Caco-2 (cell line): ENCODE measurements around the gene ATP9A. TPM values are rescaled to one million over a fixed set of nuclear protein-coding genes. Genes with fewer than 3 reads are reported as not detected.

Experiments used
- BruUV-seq: library from RNA; stranded (reverse); fragments of 400-500 nt; replicated peaks from 2 replicates; lab custom pipeline; 2021; lab: Mats Ljungman, UMichigan
- CTCF ChIA-PET: fragments of 300-600 bp; sonication (Branson Sonifier 250); formaldehyde crosslinking; loops from one replicate; lab custom pipeline; 2022; ENCODE audit warnings: antibody characterized with exemption; lab: Charles Lee
- POLR2A ChIA-PET: fragments of 300-600 bp; sonication (Branson Sonifier 250); formaldehyde crosslinking; loops from one replicate; lab custom pipeline; 2022; ENCODE audit warnings: antibody characterized with exemption; lab: Charles Lee
- DNase-seq, 2 experiments: peaks; one replicate each; pipeline versions ENCODE4 v3.0.0 to v3.0.0-alpha.2; 2020 to 2022
- H3K27me3 ChIP-seq: replicated peaks from 2 replicates; pipeline ENCODE4 v1.6.0; 2011; ENCODE audit warnings: low read length; ENCODE audit not compliant: control insufficient read depth, insufficient read depth
- H3K36me3 ChIP-seq: 2 replicates; pipeline ENCODE4 v1.5.1; 2011; ENCODE audit warnings: low read length; ENCODE audit not compliant: control insufficient read depth, insufficient read depth
- H3K4me1 ChIP-seq: fragments of 250-450 bp; sonication (Bioruptor Pico); 2 replicates; pipeline ENCODE4 v1.5.1; 2020; ENCODE audit warnings: mild to moderate bottlenecking
- H3K4me3 ChIP-seq: 2 replicates; pipeline ENCODE4 v1.5.1; 2011; ENCODE audit warnings: low read depth, mild to moderate bottlenecking, control low read depth, low read length
- H3K9me3 ChIP-seq: fragments of 250-450 bp; sonication (Bioruptor Pico); 2 replicates; pipeline ENCODE4 v1.5.1; 2020; ENCODE audit warnings: mild to moderate bottlenecking, moderate library complexity
- H3K27ac Mint-ChIP-seq: one replicate; pipeline ENCODE4 v1.8.0; 2022; ENCODE audit warnings: mixed read lengths; ENCODE audit not compliant: unreplicated experiment
- H3K27me3 Mint-ChIP-seq: one replicate; pipeline ENCODE4 v1.8.0; 2022; ENCODE audit warnings: mixed read lengths; ENCODE audit not compliant: insufficient read depth, unreplicated experiment
- H3K36me3 Mint-ChIP-seq: one replicate; pipeline ENCODE4 v1.8.0; 2022; ENCODE audit warnings: mild to moderate bottlenecking, mixed read lengths; ENCODE audit not compliant: insufficient read depth, unreplicated experiment
- H3K4me1 Mint-ChIP-seq: one replicate; pipeline ENCODE4 v1.8.0; 2022; ENCODE audit warnings: low read depth, mixed read lengths; ENCODE audit not compliant: unreplicated experiment
- H3K4me3 Mint-ChIP-seq: one replicate; pipeline ENCODE4 v1.8.0; 2022; ENCODE audit warnings: mild to moderate bottlenecking, moderate library complexity, mixed read lengths; ENCODE audit not compliant: unreplicated experiment
- H3K9me3 Mint-ChIP-seq: one replicate; pipeline ENCODE4 v1.8.0; 2022; ENCODE audit warnings: mixed read lengths; ENCODE audit not compliant: unreplicated experiment
- intact Hi-C: fragments of 100-400 bp; cut with micrococcal nuclease; formaldehyde crosslinking; loops from one replicate; pipeline ENCODE4 v1.10.0; 2022; ENCODE audit not compliant: unreplicated experiment
- total RNA-seq: library from RNA; stranded (reverse); gene quantifications from 2 replicates; pipeline ENCODE4 v1.2.3, GENCODE V29; 2022
- TF ChIP-seq, protein P1 (sequence below), 2 experiments: fragments of 200-600 bp in 1 of 2; IDR thresholded peaks; 1 replicate in 1 of 2; 2 replicates in 1 of 2; pipeline versions ENCODE4 v1.5.1 to v1.8.0; 2011 to 2022; ENCODE audit warnings: antibody characterized with exemption in 1 of 2, control low read depth in 1 of 2, inconsistent platforms in 1 of 2, low read depth in 1 of 2, low read length in 1 of 2, mild to moderate bottlenecking in 1 of 2, moderate library complexity in 1 of 2; ENCODE audit not compliant: insufficient read depth in 1 of 2, severe bottlenecking in 1 of 2, unreplicated experiment in 1 of 2

The ATP9A gene
- total RNA-seq, 1 experiment from 2014 or later, result 102 TPM

DNA sequence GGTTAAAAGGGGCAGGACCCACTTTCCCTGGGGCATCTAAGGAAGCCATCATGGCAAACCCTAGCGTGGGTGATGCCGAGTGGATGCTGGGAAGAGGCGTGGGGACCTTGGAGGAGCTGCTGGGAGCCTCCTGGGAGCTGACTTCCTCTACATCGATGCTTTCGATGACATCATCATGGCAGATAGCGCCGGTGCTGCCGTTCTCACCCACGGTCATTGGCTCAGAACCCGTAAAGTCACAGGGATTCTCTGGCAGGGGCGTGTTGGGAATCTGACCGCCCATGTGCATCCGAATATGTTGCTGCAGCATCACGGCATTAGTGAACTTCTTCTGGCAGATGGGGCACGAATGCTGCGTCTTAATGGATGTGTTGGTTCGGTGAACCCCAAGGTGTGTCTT is 22.1 kb upstream of the ATP9A start:
- Mint-ChIP-seq H3K27ac (peak overlapping the region; percentile 27), H3K27me3 (no peaks in the 10 kb centered on the region), H3K4me3 (no peak overlapping the region), H3K9me3 (no peaks in the 10 kb centered on the region), H3K4me1 (peaks cover 9% of the 10 kb centered on the region), H3K36me3 (peaks cover 97% of the 10 kb centered on the region)
- no peaks in the 10 kb centered on the region for H3K9me3 ChIP-seq
- no TSS peak for BruUV-seq
- ChIA-PET POLR2A (no interaction called here), CTCF (interaction anchor here (0.7 to 0.8 kb wide), 2 partner anchors 9 to 89 kb away, joined by 3 read pairs; no protein-coding TSS in a partner anchor)
- no peaks in the 10 kb centered on the region for H3K4me1 ChIP-seq
- TF ChIP-seq, protein P1, sequence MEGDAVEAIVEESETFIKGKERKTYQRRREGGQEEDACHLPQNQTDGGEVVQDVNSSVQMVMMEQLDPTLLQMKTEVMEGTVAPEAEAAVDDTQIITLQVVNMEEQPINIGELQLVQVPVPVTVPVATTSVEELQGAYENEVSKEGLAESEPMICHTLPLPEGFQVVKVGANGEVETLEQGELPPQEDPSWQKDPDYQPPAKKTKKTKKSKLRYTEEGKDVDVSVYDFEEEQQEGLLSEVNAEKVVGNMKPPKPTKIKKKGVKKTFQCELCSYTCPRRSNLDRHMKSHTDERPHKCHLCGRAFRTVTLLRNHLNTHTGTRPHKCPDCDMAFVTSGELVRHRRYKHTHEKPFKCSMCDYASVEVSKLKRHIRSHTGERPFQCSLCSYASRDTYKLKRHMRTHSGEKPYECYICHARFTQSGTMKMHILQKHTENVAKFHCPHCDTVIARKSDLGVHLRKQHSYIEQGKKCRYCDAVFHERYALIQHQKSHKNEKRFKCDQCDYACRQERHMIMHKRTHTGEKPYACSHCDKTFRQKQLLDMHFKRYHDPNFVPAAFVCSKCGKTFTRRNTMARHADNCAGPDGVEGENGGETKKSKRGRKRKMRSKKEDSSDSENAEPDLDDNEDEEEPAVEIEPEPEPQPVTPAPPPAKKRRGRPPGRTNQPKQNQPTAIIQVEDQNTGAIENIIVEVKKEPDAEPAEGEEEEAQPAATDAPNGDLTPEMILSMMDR (IDR thresholded peaks at IDR 0.05; ENCODE audit: insufficient read depth in 1 of 2, low read depth in 1 of 2, low read length in 1 of 2, severe bottlenecking in 1 of 2, unreplicated experiment in 1 of 2), result no peak
- intact Hi-C loops, result no loop called here
- H3K4me3 ChIP-seq, result no peak overlapping the region
- no peak for DNase-seq
- H3K27me3 ChIP-seq, result no peaks in the 10 kb centered on the region
- H3K36me3 ChIP-seq, result peaks cover 7% of the 10 kb centered on the region

DNA sequence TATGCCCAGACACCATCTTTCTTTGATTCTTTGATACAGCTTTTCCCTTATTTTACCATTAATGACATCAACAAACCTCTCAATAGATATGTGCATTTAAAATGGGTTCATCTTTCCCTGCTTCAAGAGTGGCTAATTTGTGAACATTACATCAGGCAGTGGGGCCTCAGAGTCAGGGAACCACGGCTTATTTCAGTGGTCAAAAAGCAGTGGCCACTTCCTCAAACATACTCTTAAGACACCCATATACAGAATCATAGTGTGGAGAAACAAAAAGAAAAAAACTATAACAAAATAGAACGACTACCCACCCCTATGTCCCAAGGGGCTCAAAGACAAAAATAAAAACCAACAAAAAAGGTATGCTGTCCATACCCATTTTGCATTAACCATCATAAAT is 21.2 kb upstream of the ATP9A start:
- DNase-seq, result no peak
- Histone ChIP-seq H3K9me3 (no peaks in the 10 kb centered on the region), H3K36me3 (peaks cover 7% of the 10 kb centered on the region), H3K4me1 (no peaks in the 10 kb centered on the region), H3K27me3 (no peaks in the 10 kb centered on the region), H3K4me3 (no peak overlapping the region)
- H3K36me3 Mint-ChIP-seq, result peaks cover 98% of the 10 kb centered on the region
- no TSS peak for BruUV-seq
- H3K27ac Mint-ChIP-seq, result peak overlapping the region; percentile 27
- TF ChIP-seq, protein P1 (IDR thresholded peaks at IDR 0.05; ENCODE audit: insufficient read depth in 1 of 2, low read depth in 1 of 2, low read length in 1 of 2, severe bottlenecking in 1 of 2, unreplicated experiment in 1 of 2), result no peak
- peaks cover 9% of the 10 kb centered on the region for H3K4me1 Mint-ChIP-seq
- H3K4me3 Mint-ChIP-seq, result no peak overlapping the region
- intact Hi-C loops, result no loop called here
- CTCF ChIA-PET, result interaction anchor here (0.7 to 0.8 kb wide), 2 partner anchors 10 to 88 kb away, joined by 3 read pairs; no protein-coding TSS in a partner anchor
- H3K9me3 Mint-ChIP-seq, result no peaks in the 10 kb centered on the region
- H3K27me3 Mint-ChIP-seq, result no peaks in the 10 kb centered on the region
- POLR2A ChIA-PET, result interaction anchor here (0.6 kb wide), 1 partner anchor 16 kb away, joined by 3 read pairs; no protein-coding TSS in a partner anchor

DNA sequence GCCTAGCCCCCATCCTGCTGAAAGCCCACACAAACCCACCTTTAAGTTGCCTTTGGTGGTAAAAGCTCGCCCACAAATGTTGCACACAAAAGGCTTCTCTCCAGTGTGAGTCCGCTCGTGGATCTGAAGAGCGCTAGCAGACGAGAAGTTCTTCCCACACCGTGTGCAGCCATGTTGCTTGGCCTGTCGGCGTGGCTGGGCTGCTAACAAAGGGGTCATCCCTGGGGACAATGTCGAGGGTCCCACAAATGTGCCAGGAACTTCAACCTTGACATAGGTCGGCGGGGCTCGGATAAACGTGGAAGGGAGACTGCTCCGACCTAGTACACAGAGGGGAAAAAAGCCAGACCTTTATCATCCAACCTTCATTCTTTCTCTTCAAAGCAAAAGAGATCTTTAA is 20.6 kb upstream of the ATP9A start:
- POLR2A ChIA-PET, result interaction anchor here (0.6 kb wide), 1 partner anchor 16 kb away, joined by 3 read pairs; no protein-coding TSS in a partner anchor
- H3K4me3 ChIP-seq, result no peak overlapping the region
- intact Hi-C loops, result no loop called here
- H3K4me1 ChIP-seq, result no peaks in the 10 kb centered on the region
- Mint-ChIP-seq H3K9me3 (no peaks in the 10 kb centered on the region), H3K27me3 (no peaks in the 10 kb centered on the region), H3K4me3 (no peak overlapping the region), H3K27ac (no peak overlapping the region), H3K36me3 (peaks cover 100% of the 10 kb centered on the region), H3K4me1 (peaks cover 9% of the 10 kb centered on the region)
- DNase-seq, result no peak
- peaks cover 11% of the 10 kb centered on the region for H3K36me3 ChIP-seq
- BruUV-seq, result no TSS peak
- no peaks in the 10 kb centered on the region for H3K9me3 ChIP-seq
- H3K27me3 ChIP-seq, result no peaks in the 10 kb centered on the region
- TF ChIP-seq, protein P1 (IDR thresholded peaks at IDR 0.05; ENCODE audit: insufficient read depth in 1 of 2, low read depth in 1 of 2, low read length in 1 of 2, severe bottlenecking in 1 of 2, unreplicated experiment in 1 of 2), result no peak
- CTCF ChIA-PET, result no interaction called here
